LoVo (cell line): ENCODE results near the gene CACNA2D3.

ENCODE experiments used
- DNase-seq: peaks from one replicate; pipeline ENCODE4 v3.0.0-alpha.2; 2016; ENCODE audit warnings: low spot score

Gene CACNA2D3

GRCh38 chr3:54928046-54928770, 805.9 kb downstream of the CACNA2D3 start, which contains the start of gene LRTM1:
Gene LRTM1, minus strand, starts transcription at chr3:54928059. Its CDS starts 148 bp downstream, at chr3:54927911.
- no peak for DNase-seq

GRCh38 chr3:54931182-54931581, 808.8 kb downstream of the CACNA2D3 start:
- no peak for DNase-seq

- no peak for DNase-seq
These were observed 810.3 kb downstream of the CACNA2D3 start for GRCh38 chr3:54932606-54933005.

- DNase-seq = no peak
These were observed 813.5 kb downstream of the CACNA2D3 start for GRCh38 chr3:54935869-54936268.

GRCh38 chr3:54936561-54936960, 814.2 kb downstream of the CACNA2D3 start:
- DNase-seq = no peak

DNA sequence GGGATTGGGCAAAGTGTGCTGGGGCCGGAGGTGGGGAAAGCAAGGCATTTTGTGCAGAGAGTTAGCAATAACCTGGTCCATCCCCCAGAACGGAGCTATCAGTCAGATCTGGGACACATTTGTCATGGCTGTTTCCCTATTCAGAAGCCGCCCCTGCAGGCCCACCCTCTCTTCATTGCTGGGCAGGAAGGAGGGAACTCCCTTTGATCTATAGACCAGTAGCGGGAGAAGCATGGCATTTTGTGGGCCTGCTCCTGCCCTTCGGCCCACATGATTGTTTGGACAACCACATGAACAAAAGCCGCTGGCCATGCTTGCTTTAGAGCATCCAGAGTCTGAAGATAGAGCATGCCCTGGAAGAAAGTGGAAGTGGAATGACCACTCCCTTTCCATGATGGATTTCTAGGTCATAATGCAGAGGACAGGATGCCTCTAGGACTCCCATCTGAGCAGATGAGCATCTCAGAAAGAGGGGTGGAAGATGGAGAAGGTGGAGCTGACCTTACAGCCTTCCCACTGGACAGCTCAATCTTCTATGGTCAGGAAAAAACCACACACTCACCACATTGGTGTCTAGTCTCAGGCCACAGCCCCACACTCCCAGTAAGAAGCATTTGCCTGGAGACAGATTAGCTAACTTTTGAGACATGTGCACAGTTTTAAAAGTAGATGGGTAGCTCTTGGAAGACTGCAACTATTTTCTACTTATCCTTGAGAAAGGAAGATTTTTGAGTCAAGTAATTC, 817.4 kb downstream of the CACNA2D3 start:
- no peak for DNase-seq

DNA sequence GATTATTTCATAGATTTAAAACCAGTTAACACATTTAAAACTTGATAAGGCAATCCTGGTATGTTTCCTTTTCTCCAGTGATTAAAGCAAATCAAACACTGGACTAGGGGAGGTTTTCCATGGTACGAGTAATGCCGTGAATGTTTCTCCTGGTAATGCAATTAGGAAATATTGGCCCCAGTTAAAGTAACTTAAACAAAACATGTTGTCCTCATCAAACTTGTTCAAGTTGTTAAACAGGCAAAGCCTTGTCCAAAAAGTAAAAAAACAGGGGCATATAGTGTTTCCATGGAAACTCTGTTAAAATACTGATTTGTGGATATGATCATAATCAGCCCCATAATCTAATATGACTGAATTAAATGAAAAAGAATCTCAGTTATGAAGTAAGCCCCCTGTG, 818.6 kb downstream of the CACNA2D3 start:
- no peak for DNase-seq

DNA sequence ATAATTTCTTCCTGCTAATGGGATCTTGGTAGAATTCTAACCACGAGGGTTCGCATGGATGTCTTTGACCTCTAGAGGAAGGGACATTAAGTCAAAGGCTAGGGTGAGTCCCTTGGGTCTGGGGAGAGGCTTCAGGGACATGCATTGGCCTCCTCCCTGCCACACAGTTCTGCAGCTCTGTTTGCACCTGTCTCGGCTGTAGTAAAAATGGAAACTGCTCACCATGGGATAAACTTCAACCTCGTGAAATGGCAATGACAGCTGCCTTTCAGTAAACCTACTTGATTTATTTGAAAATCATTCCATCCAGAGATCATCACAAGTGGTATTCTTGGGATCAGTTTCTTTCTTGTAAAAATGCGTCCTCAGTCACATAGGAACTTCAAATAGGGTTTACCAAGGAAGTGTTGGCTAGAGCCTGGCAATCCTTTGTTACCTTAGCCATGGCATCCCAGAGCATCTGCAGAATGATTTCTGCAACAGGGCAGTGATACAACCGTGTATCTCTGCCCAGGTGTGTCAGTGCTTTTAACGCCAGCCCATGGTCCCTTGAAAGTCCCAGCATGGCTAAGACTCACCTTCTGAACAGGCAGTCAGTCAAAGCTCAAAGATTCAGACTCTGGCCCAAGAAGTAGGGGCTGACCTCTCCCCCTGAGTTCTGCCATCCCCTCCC, 819.5 kb downstream of the CACNA2D3 start:
- no peak for DNase-seq

- peak; percentile 12 for DNase-seq
These were observed 827.2 kb downstream of the CACNA2D3 start for GRCh38 chr3:54949491-54950044.

GRCh38 chr3:54950391-54951003, 828.1 kb downstream of the CACNA2D3 start:
- no peak for DNase-seq

- DNase-seq = peak; percentile 39
These were observed 829.1 kb downstream of the CACNA2D3 start for GRCh38 chr3:54951405-54951804.

- peak; percentile 41 for DNase-seq
These were observed 831.7 kb downstream of the CACNA2D3 start for GRCh38 chr3:54954022-54954421.

DNA sequence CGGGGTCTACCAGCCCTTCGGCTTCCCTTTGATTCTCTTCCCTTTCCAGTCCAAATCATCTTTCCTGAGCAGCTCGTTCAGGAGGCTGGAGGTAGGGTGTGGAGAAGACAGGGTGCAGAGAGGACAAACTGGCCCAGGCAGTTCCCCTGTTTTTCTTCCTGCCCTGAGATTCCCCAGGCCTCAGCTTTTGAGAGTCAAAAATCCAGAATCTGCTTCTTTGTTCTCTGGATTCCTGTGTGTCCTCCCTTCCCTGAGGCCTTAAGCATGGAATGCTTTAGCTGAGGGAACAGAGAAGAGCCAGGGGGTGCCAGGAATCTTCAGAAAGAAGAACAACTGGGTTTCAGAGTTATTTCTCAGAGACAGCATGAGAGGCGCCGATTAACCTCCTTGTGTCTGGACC, 832.2 kb downstream of the CACNA2D3 start:
- DNase-seq = no peak

GRCh38 chr3:54955496-54955895, 833.1 kb downstream of the CACNA2D3 start:
- no peak for DNase-seq

DNA sequence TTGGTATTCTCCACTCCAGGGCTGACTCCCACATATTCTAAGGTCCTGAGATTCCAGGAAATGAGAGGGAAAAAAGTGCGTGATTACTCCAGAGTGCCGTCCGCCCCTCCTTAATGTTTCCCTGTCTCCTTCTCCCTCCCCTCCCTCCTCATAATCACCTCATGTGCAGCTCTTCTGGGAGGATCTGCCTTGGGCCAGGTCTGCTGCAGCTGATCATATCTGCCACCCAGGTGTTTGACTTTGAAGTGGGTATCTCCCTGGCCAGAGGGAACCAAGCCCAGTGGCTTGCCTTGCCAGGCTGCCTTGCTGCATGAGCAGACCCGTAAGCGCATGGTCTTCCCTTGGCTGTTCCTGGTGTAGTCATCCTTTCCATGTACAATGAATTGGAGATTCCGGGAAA, 833.6 kb downstream of the CACNA2D3 start:
- DNase-seq = no peak

DNA sequence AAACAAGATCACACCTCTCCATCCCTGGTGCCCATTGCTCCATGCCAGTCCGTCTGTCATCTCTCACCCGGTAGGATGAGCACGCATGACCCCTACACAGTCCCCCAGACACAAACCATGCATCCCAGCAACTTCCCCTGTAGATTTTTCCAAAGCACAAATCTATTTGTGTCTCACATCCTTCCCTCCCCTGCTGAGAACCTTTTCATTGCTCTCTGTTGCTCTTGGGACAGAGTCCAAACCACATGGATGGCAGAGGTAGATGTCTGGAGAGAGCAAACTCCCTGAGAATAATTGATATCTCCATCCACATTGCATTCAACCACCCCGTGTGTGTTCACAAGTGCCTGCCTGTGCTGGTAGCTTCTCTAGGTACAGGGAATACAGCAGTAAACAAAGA, 835.4 kb downstream of the CACNA2D3 start:
- no peak for DNase-seq

GRCh38 chr3:54960082-54960481, 837.7 kb downstream of the CACNA2D3 start:
- no peak for DNase-seq

GRCh38 chr3:54960701-54961100, 838.3 kb downstream of the CACNA2D3 start:
- no peak for DNase-seq

- no peak for DNase-seq
These were observed 839.8 kb downstream of the CACNA2D3 start for GRCh38 chr3:54962200-54962599.

DNA sequence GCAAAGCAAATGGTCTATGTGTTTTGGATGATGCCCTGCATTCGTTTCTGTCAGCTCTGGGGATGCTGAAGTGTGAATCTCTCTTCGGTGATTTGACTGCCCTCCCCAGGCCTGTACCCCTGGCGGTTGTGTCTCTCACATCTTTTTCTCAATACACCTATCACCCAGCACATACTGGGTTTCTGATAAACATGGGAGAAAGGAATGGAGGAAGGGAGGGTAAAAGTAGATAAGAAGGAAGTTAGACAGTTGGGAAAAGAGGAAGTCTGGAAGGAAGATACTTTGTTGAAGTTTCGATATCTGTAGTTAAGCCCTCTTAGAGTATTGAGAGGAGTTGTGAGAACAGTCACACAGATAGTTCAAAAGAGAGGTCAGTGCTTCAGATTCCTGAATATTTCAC, 841.3 kb downstream of the CACNA2D3 start:
- DNase-seq = no peak

- no peak for DNase-seq
These were observed 841.7 kb downstream of the CACNA2D3 start for GRCh38 chr3:54964081-54964480.

DNA sequence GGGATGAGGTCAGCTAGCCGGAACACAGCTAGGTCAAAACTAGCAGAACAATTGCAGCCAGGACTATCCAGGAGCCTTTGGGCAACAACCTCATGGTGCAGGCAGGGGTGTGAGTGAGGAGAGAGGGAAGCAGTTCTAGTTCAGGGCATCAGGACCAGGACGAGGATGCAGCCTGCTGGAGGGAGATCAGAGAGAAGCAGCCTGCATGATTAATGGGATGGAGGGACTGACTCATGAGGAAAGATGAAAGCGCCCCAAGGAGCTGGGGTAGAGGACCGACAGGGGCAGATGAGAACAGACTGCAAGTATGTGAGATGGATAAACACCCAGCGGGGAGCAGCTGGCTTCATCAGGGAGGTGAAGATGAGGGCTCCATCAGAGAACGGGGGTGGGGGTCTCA, 843.4 kb downstream of the CACNA2D3 start:
- DNase-seq = no peak
